H1 (cell line): ENCODE measurements around the gene ITGA3. TPM values are rescaled to one million over a fixed set of nuclear protein-coding genes. Genes with fewer than 3 reads are reported as not detected.

Experiments used
- CTCF ChIA-PET: fragments of 300-600 bp; sonication (Branson Sonifier 250); formaldehyde crosslinking; loops from one replicate; lab custom pipeline; 2021; ENCODE audit not compliant: partially characterized antibody; lab: Charles Lee
- POLR2A ChIA-PET: fragments of 300-600 bp; sonication (Branson Sonifier 250); formaldehyde crosslinking; loops from one replicate; lab custom pipeline; 2021; ENCODE audit warnings: inconsistent platforms; ENCODE audit not compliant: partially characterized antibody; lab: Charles Lee
- DNase-seq, 2 experiments: peaks; one replicate each; pipeline versions ENCODE4 v3.0.0 to v3.0.0-alpha.2; 2010 to 2022; ENCODE audit warnings: low spot score in 2 of 2, low read depth in 1 of 2, mixed read lengths in 1 of 2
- FAIRE-seq: peaks from 2 replicates; lab custom pipeline; 2011; peaks lifted over from hg19 to GRCh38; lab: Jason Lieb, UNC
- H2AFZ ChIP-seq: 2 replicates; pipeline ENCODE4 v1.8.1; 2012; ENCODE audit warnings: low read length, inconsistent platforms
- H2AK5ac ChIP-seq: 2 replicates; pipeline ENCODE4 v1.6.1; 2013; ENCODE audit warnings: low read depth, low read length
- H2BK120ac ChIP-seq: replicated peaks from 2 replicates; pipeline ENCODE3; 2013; ENCODE audit warnings: low read depth, low read length, inconsistent platforms
- H2BK12ac ChIP-seq: 2 replicates; pipeline ENCODE4 v1.6.1; 2013; ENCODE audit warnings: low read depth, low read length
- H2BK15ac ChIP-seq: 2 replicates; pipeline ENCODE4 v1.6.1; 2013; ENCODE audit warnings: low read length
- H2BK20ac ChIP-seq: 2 replicates; pipeline ENCODE4 v1.6.1; 2013; ENCODE audit warnings: low read length
- H2BK5ac ChIP-seq: 2 replicates; pipeline ENCODE4 v1.6.1; 2013; ENCODE audit warnings: low read depth, low read length
- H3K14ac ChIP-seq: 2 replicates; pipeline ENCODE4 v1.6.1; 2013; ENCODE audit warnings: inconsistent platforms; ENCODE audit not compliant: insufficient read length
- H3K18ac ChIP-seq: 2 replicates; pipeline ENCODE4 v1.6.1; 2013; ENCODE audit warnings: low read length; ENCODE audit errors: extremely low read depth
- H3K23ac ChIP-seq: 2 replicates; pipeline ENCODE4 v1.6.1; 2013; ENCODE audit warnings: inconsistent platforms; ENCODE audit not compliant: insufficient read length
- H3K23me2 ChIP-seq: 2 replicates; pipeline ENCODE4 v1.6.1; 2013; ENCODE audit warnings: low read depth, low read length
- H3K27ac ChIP-seq: 2 replicates; pipeline ENCODE4 v1.6.1; 2011; ENCODE audit warnings: low read depth, low read length, inconsistent platforms
- H3K27me3 ChIP-seq, 4 experiments: replicated peaks in 1 of 4; 1 replicate in 1 of 4; 2 replicates in 3 of 4; pipeline versions ENCODE4 v1.6.1 to v1.8.1; 2011 to 2013; ENCODE audit warnings: low read length in 3 of 4, mild to moderate bottlenecking in 3 of 4, inconsistent platforms in 2 of 4, mixed read lengths in 2 of 4, moderate library complexity in 1 of 4; ENCODE audit not compliant: control insufficient read depth in 3 of 4, insufficient read depth in 3 of 4; ENCODE audit errors: extremely low read depth in 1 of 4
- H3K36me3 ChIP-seq, 4 experiments: 2 replicates each; pipeline versions ENCODE4 v1.6.1 to v1.8.1; 2011 to 2013; ENCODE audit warnings: mild to moderate bottlenecking in 4 of 4, low read length in 3 of 4, moderate library complexity in 2 of 4, control low read depth in 1 of 4, inconsistent platforms in 1 of 4; ENCODE audit not compliant: insufficient read depth in 4 of 4, control insufficient read depth in 2 of 4
- H3K4ac ChIP-seq: replicated peaks from 2 replicates; pipeline ENCODE3; 2013; ENCODE audit warnings: low read length, low read depth, mixed read lengths, inconsistent platforms; ENCODE audit not compliant: insufficient read length
- H3K4me1 ChIP-seq, 4 experiments: replicated peaks in 1 of 4; 1 replicate in 1 of 4; 2 replicates in 3 of 4; pipeline versions ENCODE4 v1.6.1 to v1.8.1; 2011 to 2013; ENCODE audit warnings: low read length in 3 of 4, inconsistent platforms in 2 of 4, mixed read lengths in 1 of 4; ENCODE audit not compliant: insufficient read depth in 4 of 4, control insufficient read depth in 3 of 4
- H3K4me2 ChIP-seq, 2 experiments: 2 replicates each; pipeline versions ENCODE4 v1.6.1 to v1.8.1; 2011 to 2013; ENCODE audit warnings: low read depth in 2 of 2, low read length in 2 of 2, control low read depth in 1 of 2, inconsistent platforms in 1 of 2, mild to moderate bottlenecking in 1 of 2; ENCODE audit not compliant: insufficient read depth in 1 of 2
- H3K4me3 ChIP-seq, 4 experiments: fragments of 200-600, 300-600 bp in 1 of 4; sonication (generic), shearing (Covaris generic), sonication (Bioruptor Twin) in 1 of 4; 2 replicates each; pipeline versions ENCODE4 v1.5.1 to v1.8.1; 2011 to 2016; ENCODE audit warnings: low read length in 4 of 4, low read depth in 3 of 4, control low read depth in 2 of 4, inconsistent platforms in 2 of 4, mild to moderate bottlenecking in 2 of 4, mixed read lengths in 1 of 4, moderate library complexity in 1 of 4; ENCODE audit not compliant: insufficient read depth in 2 of 4; ENCODE audit errors: extremely low read depth in 1 of 4
- H3K56ac ChIP-seq: replicated peaks from 2 replicates; pipeline ENCODE3; 2013; ENCODE audit warnings: low read depth, mild to moderate bottlenecking, mixed read lengths, low read length, inconsistent platforms; ENCODE audit not compliant: insufficient read length
- H3K79me1 ChIP-seq: 2 replicates; pipeline ENCODE4 v1.6.1; 2013; ENCODE audit warnings: low read depth, low read length, control low read depth
- H3K79me2 ChIP-seq, 2 experiments: 2 replicates each; pipeline versions ENCODE4 v1.6.1 to v1.8.1; 2012 to 2013; ENCODE audit warnings: low read length in 2 of 2, mild to moderate bottlenecking in 2 of 2, inconsistent platforms in 1 of 2; ENCODE audit not compliant: insufficient read depth in 2 of 2, control insufficient read depth in 1 of 2
- H3K9ac ChIP-seq, 4 experiments: replicated peaks in 1 of 4; 1 replicate in 1 of 4; 2 replicates in 3 of 4; pipeline versions ENCODE4 v1.6.1 to v1.8.1; 2011 to 2013; ENCODE audit warnings: low read depth in 3 of 4, low read length in 3 of 4, control low read depth in 2 of 4, mild to moderate bottlenecking in 2 of 4, moderate library complexity in 2 of 4, inconsistent platforms in 1 of 4; ENCODE audit errors: extremely low read depth in 1 of 4
- H3K9me3 ChIP-seq, 2 experiments: 2 replicates each; pipeline versions ENCODE4 v1.6.1 to v1.8.1; 2012 to 2013; ENCODE audit warnings: mild to moderate bottlenecking in 2 of 2, moderate library complexity in 2 of 2, control low read depth in 1 of 2, inconsistent platforms in 1 of 2, low read depth in 1 of 2, low read length in 1 of 2, mixed read lengths in 1 of 2; ENCODE audit not compliant: insufficient read depth in 2 of 2
- H4K20me1 ChIP-seq, 2 experiments: replicated peaks in 1 of 2; 2 replicates each; pipeline versions ENCODE3 to v1.8.1; 2011 to 2013; ENCODE audit warnings: inconsistent platforms in 2 of 2, low read length in 2 of 2, mild to moderate bottlenecking in 1 of 2; ENCODE audit not compliant: insufficient read depth in 2 of 2, control insufficient read depth in 1 of 2
- H4K5ac ChIP-seq: 2 replicates; pipeline ENCODE4 v1.6.1; 2013; ENCODE audit warnings: low read length, low read depth, mixed read lengths, inconsistent platforms; ENCODE audit not compliant: insufficient read length
- H4K8ac ChIP-seq: 2 replicates; pipeline ENCODE4 v1.8.0; 2013; ENCODE audit warnings: mild to moderate bottlenecking, moderate library complexity, low read length, inconsistent platforms; ENCODE audit not compliant: insufficient read depth; ENCODE audit errors: extremely low read depth
- H4K91ac ChIP-seq: replicated peaks from 2 replicates; pipeline ENCODE3; 2013; ENCODE audit warnings: low read length, mixed read lengths, inconsistent platforms; ENCODE audit not compliant: insufficient read length
- CBX5 ChIP-seq: fragments of 300-800, 300-1000 bp; sonication (generic); IDR thresholded peaks from 2 replicates; pipeline ENCODE4 v1.7.1; 2016; ENCODE audit warnings: antibody characterized with exemption, low read length, low read depth
- CEBPB ChIP-seq: IDR thresholded peaks from 2 replicates; pipeline ENCODE4 v1.6.1; 2012; ENCODE audit warnings: low read depth, low read length
- CHD1 ChIP-seq: IDR thresholded peaks from 2 replicates; pipeline ENCODE4 v1.6.1; 2012; ENCODE audit warnings: low read depth, low read length, improper control_type of control experiment
- E2F6 ChIP-seq: IDR thresholded peaks from 2 replicates; pipeline ENCODE4 v1.6.1; 2012; ENCODE audit warnings: inconsistent platforms
- EP300 ChIP-seq, 2 experiments: IDR thresholded peaks; 1 replicate in 1 of 2; 2 replicates in 1 of 2; pipeline ENCODE4 v1.6.1; 2011 to 2012; ENCODE audit warnings: low read depth in 2 of 2, low read length in 2 of 2, mild to moderate bottlenecking in 2 of 2, borderline replicate concordance in 1 of 2, inconsistent platforms in 1 of 2, moderate library complexity in 1 of 2
- HDAC6 ChIP-seq: IDR thresholded peaks from one replicate; pipeline ENCODE4 v1.7.1; 2012; ENCODE audit warnings: low read depth, mild to moderate bottlenecking, inconsistent platforms, low read length, moderate library complexity
- POLR2A ChIP-seq, 2 experiments: IDR thresholded peaks; 1 replicate in 1 of 2; 2 replicates in 1 of 2; pipeline ENCODE4 v1.6.1; 2011; ENCODE audit warnings: low read depth in 2 of 2, low read length in 2 of 2, mild to moderate bottlenecking in 2 of 2; ENCODE audit errors: control extremely low read depth in 1 of 2
- SIX5 ChIP-seq: IDR thresholded peaks from 2 replicates; pipeline ENCODE4 v1.6.1; 2011; ENCODE audit warnings: mild to moderate bottlenecking, low read depth, low read length
- SUZ12 ChIP-seq: fragments of 200-600 bp; sonication (generic); IDR thresholded peaks from 2 replicates; pipeline ENCODE4 v1.6.1; 2012; ENCODE audit warnings: mild to moderate bottlenecking, inconsistent platforms, low read length, moderate library complexity, mixed read lengths
- WGBS, 2 experiments: shearing (Covaris generic) in 1 of 2; methylation state at CpG; one replicate each; pipeline versions ENCODE4 v1.1.6 to v1.1.7; 2013 to 2015; ENCODE audit warnings: low lambda C conversion rate in 2 of 2, mixed read lengths in 2 of 2, inconsistent platforms in 1 of 2, low coverage in 1 of 2, missing lambda C conversion rate in 1 of 2; ENCODE audit not compliant: insufficient replicate concordance in 2 of 2, insufficient coverage in 1 of 2, insufficient read length in 1 of 2; ENCODE audit errors: extremely low coverage in 1 of 2, missing lambda C conversion rate in 1 of 2; 5-methylcytosine and 5-hydroxymethylcytosine counted together
- polyA plus RNA-seq, 7 experiments: library from polyadenylated mRNA; depleted of rRNA in 3 of 7; stranded (reverse) in 5 of 7; unstranded in 2 of 7; fragments of >200 nt in 5 of 7; fragments of 200-250 nt in 2 of 7; gene quantifications; 1 replicate in 5 of 7; 2 replicates in 1 of 7; 4 replicates in 1 of 7; pipeline versions ENCODE4 v1.2.1 to v1.2.3, GENCODE V29; 2011 to 2013; ENCODE audit warnings: missing spikeins in 2 of 7, mixed read lengths in 2 of 7
- total RNA-seq: library from RNA; stranded (reverse); fragmentation: NEBNext Ultra II Directional; extraction: Animal tissue kit (Norgen Biotek cat#: 25700); gene quantifications from 2 replicates; pipeline ENCODE4 v1.2.1, GENCODE V29; 2021

ITGA3 gene
- total and polyA plus RNA-seq, 2 of the 8 experiments (the other 6 are each of a cell fraction or from before 2014, with no cell fraction given) = 24.0 to 24.2 TPM

- Histone ChIP-seq H2BK12ac (no peak overlapping the region), H2BK5ac (no peak overlapping the region), H4K20me1 (peaks cover under 1 to 2% of the 10 kb centered on the region in 2 experiments), H4K8ac (no peak overlapping the region; the same call in 1 of the 2 replicates), H3K79me2 (no peaks in the 10 kb centered on the region), H3K9me3 (no peaks in the 10 kb centered on the region), H3K4me2 (no peak overlapping the region), H3K23me2 (no peaks in the 10 kb centered on the region), H3K9ac (no peak overlapping the region), H3K14ac (no peak overlapping the region), H4K5ac (no peak overlapping the region), H3K36me3 (no peaks in the 10 kb centered on the region; a peak in 2 of 8 replicates), H2BK120ac (no peak overlapping the region), H3K4me1 (peaks cover 6 to 10% (median 8%) of the 10 kb centered on the region in 4 experiments; a peak in 6 of 7 replicates), H2AFZ (no peak overlapping the region), H3K23ac (no peak overlapping the region), H2AK5ac (no peak overlapping the region), H3K4me3 (no peak overlapping the region), H3K4ac (no peak overlapping the region), H3K18ac (no peak overlapping the region), H3K79me1 (no peaks in the 10 kb centered on the region), H2BK20ac (no peak overlapping the region), H3K27ac (no peak overlapping the region), H4K91ac (no peak overlapping the region), H3K27me3 (no peaks in the 10 kb centered on the region; a peak in 1 of 7 replicates), H3K56ac (no peak overlapping the region), H2BK15ac (no peak overlapping the region)
- ChIA-PET CTCF (interaction anchor here (0.6 to 23.0 kb wide), 10 partner anchors 13 to 67 kb away, joined by 3 to 412 read pairs (median 5); partner anchors contain the start of genes PDK2, PPP1R9B and SGCA), POLR2A (interaction anchor here (0.9 to 1.6 kb wide), 5 partner anchors 11 to 30 kb away, joined by 3 to 8 read pairs (median 5); no protein-coding TSS in a partner anchor)
- 90% methylated on average over 19 of the region's 19 CpGs; no CpG with 5 or more reads in 1 of the 2 experiments for WGBS, 2 experiments
- FAIRE-seq (no peak), DNase-seq (no peak)
- no peak for TF ChIP-seq CEBPB
- no peak for TF ChIP-seq SIX5
- no peak for TF ChIP-seq POLR2A (IDR thresholded peaks at IDR 0.05; ENCODE audit: control extremely low read depth in 1 of 2, low read depth in 2 of 2, low read length in 2 of 2)
- no peak for TF ChIP-seq HDAC6
- TF ChIP-seq CBX5 = no peak
- no peak for TF ChIP-seq E2F6
- no peak for TF ChIP-seq CHD1
- TF ChIP-seq EP300 (IDR thresholded peaks at IDR 0.05; ENCODE audit: borderline replicate concordance in 1 of 2, low read depth in 2 of 2, low read length in 2 of 2) = no peak
- no peak for TF ChIP-seq SUZ12
Observed at GRCh38 chr17:50110591-50111349, 54.9 kb downstream of the ITGA3 start.
